MV-4-11 (cell line): ENCODE results near the gene DDX54.
"Not testable (repeated sequence)": the region's sequence is repeated elsewhere in the genome, so short reads cannot be mapped to it uniquely, and the experiment has no call there.

ENCODE experiments used
- DNase-seq: peaks from one replicate; lab custom pipeline; 2025; lab: John Stamatoyannopoulos, UW

The DDX54 gene

DNA sequence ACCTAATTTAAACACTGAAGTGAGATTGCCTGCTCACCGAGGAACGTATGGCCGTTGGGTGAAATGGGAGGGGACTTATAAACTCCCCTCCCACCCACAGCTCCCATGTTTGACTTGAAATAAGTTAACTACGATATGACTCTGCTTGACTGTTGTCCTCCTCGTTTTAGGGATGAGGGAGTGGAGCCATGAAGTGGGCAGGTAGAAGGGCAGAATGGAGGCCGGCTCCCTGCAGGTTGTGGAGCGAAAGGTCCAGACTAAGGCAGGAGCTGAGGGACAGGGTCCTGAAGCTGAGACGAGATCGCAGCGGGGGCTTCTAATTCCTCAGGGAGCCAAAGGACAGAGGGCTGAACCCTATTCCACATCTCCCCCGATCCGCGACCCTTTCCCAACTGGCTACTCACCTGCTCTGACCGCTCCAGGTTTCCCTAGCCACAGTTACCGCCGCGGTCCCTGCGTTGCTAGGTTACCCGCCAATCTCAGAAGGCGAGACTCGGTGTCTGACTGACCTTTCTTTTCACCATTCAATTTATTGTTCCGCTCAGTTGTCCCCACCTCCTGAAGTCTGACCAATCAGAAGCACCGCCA is 35.4 kb upstream of the DDX54 start:
- DNase-seq = no peak

GRCh38 chr12:113216027-113216426 is 30.7 kb upstream of the DDX54 start:
- DNase-seq = no peak

GRCh38 chr12:113214895-113215400 is 29.7 kb upstream of the DDX54 start:
- peak; percentile 99 for DNase-seq

- DNase-seq = no peak
Observed at GRCh38 chr12:113211160-113211559, 25.9 kb upstream of the DDX54 start.

- DNase-seq = peak; percentile 100
Observed at GRCh38 chr12:113208041-113208934, 23.0 kb upstream of the DDX54 start.

DNA sequence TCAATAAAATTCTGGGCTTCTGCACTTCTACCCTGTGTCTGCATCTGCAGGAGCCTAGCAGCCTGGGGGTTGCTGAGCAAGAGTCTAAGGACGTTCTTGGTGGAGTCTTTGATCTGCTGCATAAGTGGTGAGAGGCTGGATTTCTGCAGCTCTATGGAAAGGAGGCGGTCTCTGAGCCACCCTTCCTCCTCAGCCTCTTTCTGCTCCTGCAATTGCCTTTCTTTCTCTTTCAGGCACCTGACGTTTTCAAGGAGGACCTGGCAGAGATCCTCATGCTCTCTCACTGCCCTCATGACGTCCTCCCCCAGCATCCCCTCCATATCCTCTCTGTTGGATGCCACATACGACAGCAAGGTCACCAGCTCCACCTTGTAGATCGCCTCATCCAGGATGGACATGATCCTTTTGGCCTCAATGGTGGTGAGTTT is 22.3 kb upstream of the DDX54 start:
- peak; percentile 42 for DNase-seq

DNA sequence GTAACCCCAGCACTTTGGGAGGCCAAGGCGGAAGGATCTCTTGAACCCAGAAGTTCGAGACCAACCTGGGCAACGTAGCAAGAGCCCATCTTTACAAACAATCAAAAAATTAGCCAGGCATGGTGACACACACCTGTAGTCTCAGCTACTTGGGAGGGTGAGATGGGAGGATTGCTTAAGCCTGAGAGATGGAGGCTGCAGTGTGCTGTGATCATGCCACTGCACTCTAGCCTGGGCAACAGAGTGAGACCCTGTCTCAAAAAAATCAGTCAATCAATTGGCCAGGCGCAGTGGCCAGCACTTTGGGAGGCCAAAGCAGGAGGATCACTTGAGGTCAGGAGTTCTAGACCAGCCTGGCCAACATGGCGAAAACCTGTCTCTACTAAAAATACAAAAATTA is 21.5 kb upstream of the DDX54 start:
- not testable (repeated sequence) for DNase-seq

GRCh38 chr12:113204804-113205203 is 19.5 kb upstream of the DDX54 start:
- no peak for DNase-seq

DNA sequence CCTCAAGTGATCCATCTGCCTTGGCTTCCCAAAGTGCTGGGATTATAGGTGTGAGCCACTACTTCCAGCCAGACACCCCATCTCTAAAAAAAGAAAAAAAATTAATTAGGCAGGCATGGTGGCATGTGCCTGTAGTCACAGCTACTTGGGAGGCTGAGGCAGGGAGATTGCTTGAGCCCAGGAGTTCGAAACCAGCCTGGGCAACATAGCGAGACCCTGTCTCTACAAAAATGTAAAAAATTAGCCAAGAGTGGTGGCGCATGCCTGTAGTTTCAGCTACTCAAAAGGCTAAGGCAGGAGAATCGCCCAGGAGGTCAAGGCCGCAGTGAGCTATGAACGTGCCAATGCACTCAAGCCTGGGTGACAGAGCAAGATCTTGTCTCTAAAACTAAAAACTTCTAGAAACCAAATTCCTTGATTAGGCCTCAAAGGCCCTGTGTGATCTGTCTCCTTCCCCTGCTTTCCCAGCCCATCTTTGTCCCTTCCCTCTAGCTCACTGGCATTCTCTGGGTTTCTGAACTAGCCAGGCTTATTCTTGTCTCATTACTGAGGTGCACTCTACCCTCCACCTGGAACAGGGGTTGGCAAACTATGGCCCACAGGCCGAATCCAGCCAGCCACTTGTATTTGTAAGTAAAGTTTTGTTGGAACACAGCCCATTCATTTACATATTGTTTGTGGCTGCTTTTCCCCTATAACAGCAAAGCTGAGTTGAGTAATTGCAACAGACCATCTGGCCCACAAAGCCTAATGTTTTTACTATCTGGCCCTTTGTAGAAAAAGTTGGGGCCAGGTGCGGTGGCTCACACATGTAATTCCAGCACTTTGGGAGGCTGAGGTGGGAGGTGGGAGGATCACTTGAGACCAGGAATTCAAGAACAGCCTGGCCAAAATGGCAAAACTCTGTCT is 18.8 kb upstream of the DDX54 start:
- peak; percentile 71 for DNase-seq

GRCh38 chr12:113202300-113203075 is 17.2 kb upstream of the DDX54 start:
- no peak for DNase-seq

GRCh38 chr12:113201187-113202177 is 16.2 kb upstream of the DDX54 start:
- DNase-seq = no peak

GRCh38 chr12:113200021-113200797 is 14.9 kb upstream of the DDX54 start:
- DNase-seq = peak; percentile 71

GRCh38 chr12:113198296-113198695 is 13.0 kb upstream of the DDX54 start:
- no peak for DNase-seq

- no peak for DNase-seq
Observed at GRCh38 chr12:113197518-113198077, 12.3 kb upstream of the DDX54 start.

DNA sequence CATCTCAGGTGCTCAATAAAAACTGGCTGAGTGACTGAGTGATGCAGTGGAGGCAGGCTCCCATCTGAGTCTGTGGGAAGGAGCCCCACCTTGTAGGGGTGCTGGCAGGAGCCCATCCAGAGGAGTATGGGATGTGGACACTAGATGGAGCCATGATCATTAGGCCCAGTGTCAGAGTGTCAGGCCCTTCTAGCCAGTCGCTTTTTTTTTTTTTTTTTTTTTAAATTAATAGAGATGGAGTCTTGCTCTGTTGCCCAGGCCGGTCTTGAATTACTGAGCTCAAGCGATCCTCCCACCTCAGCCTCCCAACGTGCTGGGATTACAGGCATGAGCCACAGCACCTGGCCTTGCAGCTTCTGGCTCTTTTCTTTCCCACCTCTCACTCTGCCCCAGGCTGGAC is 11.7 kb upstream of the DDX54 start:
- DNase-seq = peak; percentile 68

DNA sequence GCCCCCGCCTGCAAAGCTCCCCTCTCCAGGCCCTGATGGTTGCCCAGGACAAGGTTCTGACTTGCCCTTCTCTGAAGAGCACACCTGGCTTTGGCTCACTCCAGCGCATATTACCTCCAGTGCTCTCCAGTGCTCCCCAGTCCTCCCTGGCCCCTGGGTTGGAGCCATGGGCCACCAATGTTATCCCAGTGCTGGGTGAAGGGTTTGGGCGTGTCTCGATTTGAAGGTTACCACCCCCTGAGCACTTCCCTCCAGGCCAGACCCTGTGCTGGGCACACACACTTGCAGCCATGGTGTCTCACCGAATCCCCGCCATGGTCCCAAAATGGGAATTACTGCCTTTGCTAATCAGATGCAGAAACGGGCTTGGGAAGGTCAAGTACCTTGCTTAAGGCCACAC is 11.3 kb upstream of the DDX54 start:
- no peak for DNase-seq

GRCh38 chr12:113195598-113195997 is 10.3 kb upstream of the DDX54 start:
- no peak for DNase-seq

DNA sequence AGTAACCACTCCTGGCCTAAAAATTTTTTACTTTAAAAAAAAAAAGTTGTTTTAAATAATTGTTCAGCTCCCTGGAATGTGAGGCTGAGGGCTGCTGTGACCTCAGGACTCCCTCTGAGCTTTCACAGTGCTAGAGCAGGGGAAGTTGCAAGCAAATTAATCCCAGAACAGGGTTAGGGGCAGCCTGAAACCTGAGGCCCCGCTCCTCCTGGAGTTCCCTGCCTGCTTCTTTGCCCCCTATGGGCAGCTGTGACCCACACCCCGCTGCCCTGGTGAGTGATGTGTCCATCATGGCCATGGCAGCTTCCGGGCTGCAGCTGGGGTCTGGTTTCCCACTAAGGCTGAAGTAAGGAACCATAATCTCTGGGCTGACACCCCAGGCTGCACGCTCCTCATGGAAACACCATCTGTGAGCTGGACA is 9.7 kb upstream of the DDX54 start:
- DNase-seq = no peak

DNA sequence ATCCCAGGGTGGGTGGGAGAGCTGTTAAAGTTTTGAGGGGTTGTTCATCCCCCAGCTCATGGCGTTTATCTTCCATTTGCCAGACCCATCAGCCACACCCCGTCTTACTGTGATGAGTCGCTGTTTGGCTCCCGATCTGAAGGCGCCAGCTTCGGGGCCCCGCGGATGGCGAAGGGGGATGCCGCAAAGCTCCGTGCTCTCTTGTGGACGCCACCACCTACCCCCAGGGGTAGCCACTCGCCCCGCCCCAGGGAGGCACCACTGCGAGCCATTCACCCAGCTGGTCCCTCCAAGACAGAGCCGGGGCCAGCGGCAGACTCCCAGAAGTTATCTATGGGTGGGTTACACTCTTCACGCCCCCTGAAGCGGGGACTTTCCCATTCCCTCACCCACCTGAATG is 5.9 kb upstream of the DDX54 start:
- no peak for DNase-seq
